Peyer's patch (tissue), 4 donors: ENCODE data around the gene EYS. TPM values are rescaled to one million over a fixed set of nuclear protein-coding genes. Genes with fewer than 3 reads are reported as not detected.

Experiments
- DNase-seq, 3 donors: peaks; one replicate each; pipeline ENCODE4 v3.0.0-alpha.2; 2017 to 2019
- H3K27ac ChIP-seq, 4 donors: fragments of 200-600 bp; sonication (generic); one replicate each; pipeline ENCODE4 v1.5.1; 2016 to 2019
- H3K27me3 ChIP-seq, 2 donors: fragments of 200-600 bp; sonication (generic); one replicate each; pipeline ENCODE4 v1.5.1; 2019
- H3K36me3 ChIP-seq, 3 donors: fragments of 200-600 bp; sonication (generic); one replicate each; pipeline ENCODE4 v1.5.1; 2016 to 2019
- H3K4me1 ChIP-seq, 4 donors: fragments of 200-600 bp; sonication (generic); one replicate each; pipeline ENCODE4 v1.5.1; 2016 to 2019
- H3K4me3 ChIP-seq, 4 donors: fragments of 200-600 bp; sonication (generic); 1 replicate in 3 of 4; 2 replicates in 1 of 4; pipeline ENCODE4 v1.5.1; 2016 to 2019; ENCODE audit warnings: mild to moderate bottlenecking in 1 of 4
- H3K9me3 ChIP-seq, 4 donors: fragments of 200-600 bp; sonication (generic); one replicate each; pipeline ENCODE4 v1.5.1; 2016 to 2019; ENCODE audit warnings: mild to moderate bottlenecking in 1 of 4
- POLR2A ChIP-seq, 2 donors: fragments of 450-650 bp; IDR thresholded peaks; one replicate each; pipeline ENCODE4 v1.5.1; 2017; ENCODE audit warnings: antibody characterized with exemption in 2 of 2, mild to moderate bottlenecking in 2 of 2, moderate library complexity in 2 of 2
- total RNA-seq, 4 donors: library from RNA; depleted of rRNA; stranded (reverse); fragments of >200 nt; gene quantifications; one replicate each; pipeline ENCODE4 v1.1.0, GENCODE V29; 2016
- TF ChIP-seq, protein P1 (sequence below), 6 experiments: fragments of 450-650 bp in 4 of 6; fragments of 200-600 bp in 2 of 6; sonication (generic) in 1 of 6; IDR thresholded peaks; one replicate each; pipeline ENCODE4 v1.5.1; 2017 to 2019; ENCODE audit warnings: antibody characterized with exemption in 6 of 6, mild to moderate bottlenecking in 3 of 6, moderate library complexity in 1 of 6

Gene EYS
- total RNA-seq, 4 donors from 2014 or later, result 0.13 to 1.5 (median 0.35) TPM; not detected in 1

GRCh38 chr6:64334636-64335035 is 1372.4 kb downstream of the EYS start:
- H3K4me1 ChIP-seq, result no peaks in the 10 kb centered on the region
- TF ChIP-seq, protein P1, sequence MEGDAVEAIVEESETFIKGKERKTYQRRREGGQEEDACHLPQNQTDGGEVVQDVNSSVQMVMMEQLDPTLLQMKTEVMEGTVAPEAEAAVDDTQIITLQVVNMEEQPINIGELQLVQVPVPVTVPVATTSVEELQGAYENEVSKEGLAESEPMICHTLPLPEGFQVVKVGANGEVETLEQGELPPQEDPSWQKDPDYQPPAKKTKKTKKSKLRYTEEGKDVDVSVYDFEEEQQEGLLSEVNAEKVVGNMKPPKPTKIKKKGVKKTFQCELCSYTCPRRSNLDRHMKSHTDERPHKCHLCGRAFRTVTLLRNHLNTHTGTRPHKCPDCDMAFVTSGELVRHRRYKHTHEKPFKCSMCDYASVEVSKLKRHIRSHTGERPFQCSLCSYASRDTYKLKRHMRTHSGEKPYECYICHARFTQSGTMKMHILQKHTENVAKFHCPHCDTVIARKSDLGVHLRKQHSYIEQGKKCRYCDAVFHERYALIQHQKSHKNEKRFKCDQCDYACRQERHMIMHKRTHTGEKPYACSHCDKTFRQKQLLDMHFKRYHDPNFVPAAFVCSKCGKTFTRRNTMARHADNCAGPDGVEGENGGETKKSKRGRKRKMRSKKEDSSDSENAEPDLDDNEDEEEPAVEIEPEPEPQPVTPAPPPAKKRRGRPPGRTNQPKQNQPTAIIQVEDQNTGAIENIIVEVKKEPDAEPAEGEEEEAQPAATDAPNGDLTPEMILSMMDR (IDR thresholded peaks at IDR 0.05), result no peak
- TF ChIP-seq POLR2A (IDR thresholded peaks at IDR 0.05), result no peak
- H3K27ac ChIP-seq, result no peak overlapping the region
- no peak for DNase-seq
- H3K4me3 ChIP-seq, result no peak overlapping the region
- no peaks in the 10 kb centered on the region for H3K9me3 ChIP-seq
- no peaks in the 10 kb centered on the region for H3K27me3 ChIP-seq
- H3K36me3 ChIP-seq, result no peaks in the 10 kb centered on the region

DNA sequence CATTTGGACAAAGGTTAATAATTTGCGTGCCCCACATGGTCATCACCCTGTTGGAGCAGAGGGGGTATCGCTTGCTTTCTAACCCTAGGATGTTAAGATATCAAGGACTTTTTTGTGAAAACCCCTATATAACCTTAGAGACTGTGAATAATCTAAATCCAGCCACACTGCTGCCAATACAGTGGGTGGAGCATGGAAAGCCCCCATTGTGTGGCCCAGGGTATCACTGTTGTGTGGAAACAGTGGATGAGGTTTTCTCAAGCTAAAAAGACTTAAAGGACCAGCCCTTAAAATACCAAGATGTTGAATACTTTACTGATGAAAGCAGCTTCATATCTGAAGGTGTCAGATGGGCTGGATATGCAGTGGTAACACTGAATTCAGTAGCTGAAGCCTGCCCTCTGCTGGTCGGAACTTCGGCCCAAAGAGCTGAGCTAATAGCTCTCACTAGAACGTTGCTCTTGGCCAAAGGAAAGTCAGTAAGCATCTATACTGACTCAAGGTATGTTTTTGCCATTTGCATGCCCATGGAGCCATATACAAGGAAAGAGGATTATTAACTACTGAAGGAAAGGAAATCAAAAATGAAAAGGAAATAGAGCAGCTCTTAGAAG is 1376.2 kb downstream of the EYS start:
- Histone ChIP-seq H3K27ac (no peak overlapping the region), H3K4me1 (no peaks in the 10 kb centered on the region), H3K36me3 (no peaks in the 10 kb centered on the region), H3K27me3 (no peaks in the 10 kb centered on the region), H3K4me3 (no peak overlapping the region), H3K9me3 (no peaks in the 10 kb centered on the region)
- TF ChIP-seq, protein P1 (IDR thresholded peaks at IDR 0.05), result peak in 4 of 6 experiments; percentile 40 to 85 (median 74)
- no peak for TF ChIP-seq POLR2A (IDR thresholded peaks at IDR 0.05)
- peak in 2 of 3 donors; percentile 85 to 87 for DNase-seq

DNA sequence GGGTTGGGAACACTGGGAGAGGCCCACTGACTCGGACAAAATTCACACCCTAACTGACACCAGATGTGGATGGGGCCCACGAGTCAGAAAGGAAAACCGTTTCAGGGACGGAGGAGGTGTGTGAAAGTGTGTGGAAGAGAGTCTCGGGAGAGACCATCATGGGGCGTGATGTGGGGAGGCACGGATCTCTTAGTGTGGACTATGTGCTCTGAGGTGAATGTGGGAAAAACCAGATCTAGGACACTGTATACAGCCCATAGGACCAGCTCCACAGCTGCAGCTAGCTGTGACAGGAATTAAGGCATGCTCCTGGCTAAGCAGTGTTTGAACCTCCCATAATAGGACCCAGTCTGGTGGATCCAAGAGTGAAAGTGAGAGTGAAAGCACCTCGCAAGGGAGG is 1380.1 kb downstream of the EYS start:
- DNase-seq, result no peak
- no peaks in the 10 kb centered on the region for H3K27me3 ChIP-seq
- no peaks in the 10 kb centered on the region for H3K36me3 ChIP-seq
- H3K9me3 ChIP-seq, result no peaks in the 10 kb centered on the region
- H3K4me1 ChIP-seq, result no peaks in the 10 kb centered on the region
- TF ChIP-seq, protein P1 (IDR thresholded peaks at IDR 0.05), result no peak
- no peak for TF ChIP-seq POLR2A (IDR thresholded peaks at IDR 0.05)
- no peak overlapping the region for H3K4me3 ChIP-seq
- H3K27ac ChIP-seq, result no peak overlapping the region

DNA sequence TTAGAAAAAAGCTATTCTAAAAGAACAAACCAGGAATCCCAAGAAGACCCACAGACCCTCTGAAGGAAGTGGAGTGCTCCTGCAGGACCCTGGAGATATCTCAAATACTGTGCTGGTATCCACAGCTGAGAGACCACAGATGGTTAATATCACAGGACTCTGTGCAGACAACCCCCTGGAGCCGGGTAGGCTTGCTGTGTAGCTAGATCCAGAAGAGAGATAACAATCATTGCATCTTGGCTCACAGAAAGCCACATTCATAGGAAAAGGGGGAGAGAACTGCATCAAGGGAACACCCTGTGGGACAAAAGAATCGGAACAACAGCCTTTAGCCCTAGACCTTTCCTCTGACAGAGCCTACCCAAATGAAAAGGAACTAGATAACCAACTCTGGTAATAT is 1381.9 kb downstream of the EYS start:
- H3K4me3 ChIP-seq, result no peak overlapping the region
- peaks cover 0 to 1% (median 0%) of the 10 kb centered on the region in 4 donors for H3K4me1 ChIP-seq
- no peaks in the 10 kb centered on the region for H3K36me3 ChIP-seq
- H3K9me3 ChIP-seq, result peaks cover 0 to 1% (median 0%) of the 10 kb centered on the region in 4 donors
- H3K27me3 ChIP-seq, result no peaks in the 10 kb centered on the region
- no peak for TF ChIP-seq POLR2A (IDR thresholded peaks at IDR 0.05)
- TF ChIP-seq, protein P1 (IDR thresholded peaks at IDR 0.05), result no peak
- no peak overlapping the region for H3K27ac ChIP-seq
- DNase-seq, result no peak

DNA sequence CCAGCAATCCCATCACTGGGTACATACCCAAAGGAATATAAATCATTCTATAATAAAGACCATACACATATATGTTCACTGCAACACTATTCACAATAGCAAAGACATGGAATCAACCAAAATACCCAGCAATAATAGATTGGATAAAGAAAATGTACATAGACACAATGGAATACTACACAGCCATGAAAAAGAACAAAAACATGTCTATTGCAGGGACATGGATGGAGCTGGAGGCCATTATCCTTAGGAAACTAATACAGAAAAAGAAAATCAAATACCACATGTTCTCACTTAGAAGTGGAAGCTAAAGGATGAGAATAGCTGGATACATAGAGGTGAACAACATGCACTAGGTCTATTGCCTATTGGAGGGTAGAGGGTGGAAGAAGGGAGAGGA is 1396.8 kb downstream of the EYS start:
- Histone ChIP-seq H3K9me3 (no peaks in the 10 kb centered on the region), H3K4me3 (no peak overlapping the region), H3K36me3 (no peaks in the 10 kb centered on the region), H3K27me3 (no peaks in the 10 kb centered on the region), H3K27ac (no peak overlapping the region), H3K4me1 (no peaks in the 10 kb centered on the region)
- DNase-seq, result no peak
- TF ChIP-seq, protein P1 (IDR thresholded peaks at IDR 0.05), result no peak
- TF ChIP-seq POLR2A (IDR thresholded peaks at IDR 0.05), result no peak
